Endothelial cell of umbilical vein (primary cell): Measurements from ENCODE around the gene C8B. TPM values are rescaled to one million over a fixed set of nuclear protein-coding genes. Genes with fewer than 3 reads are reported as not detected.

ENCODE experiments used
- BruUV-seq: library from RNA; stranded (reverse); fragments of 400-500 nt; replicated peaks from 2 replicates; lab custom pipeline; 2021; lab: Mats Ljungman, UMichigan
- CTCF ChIA-PET: fragments of 300-600, 350-600 bp; sonication (Branson Sonifier 250); formaldehyde crosslinking; loops from one replicate; lab custom pipeline; 2021; ENCODE audit warnings: antibody characterized with exemption, inconsistent platforms; lab: Charles Lee
- POLR2A ChIA-PET: fragments of 300-600, 350-600 bp; sonication (Branson Sonifier 250); formaldehyde crosslinking; loops from one replicate; lab custom pipeline; 2021; ENCODE audit warnings: antibody characterized with exemption, inconsistent platforms; lab: Charles Lee
- DNase-seq: peaks from one replicate; pipeline ENCODE4 v3.0.0-alpha.2; 2011; ENCODE audit warnings: low read depth, low spot score
- FAIRE-seq: peaks from 2 replicates; lab custom pipeline; 2011; peaks lifted over from hg19 to GRCh38; lab: Jason Lieb, UNC
- H2AFZ ChIP-seq: 2 replicates; pipeline ENCODE4 v1.6.0; 2012; ENCODE audit warnings: low read depth, low read length, control low read depth, inconsistent platforms
- H3K27ac ChIP-seq: 2 replicates; pipeline ENCODE4 v1.5.1; 2011; ENCODE audit warnings: low read depth, mild to moderate bottlenecking, control low read depth, low read length, moderate library complexity; ENCODE audit not compliant: insufficient read depth
- H3K27me3 ChIP-seq, 2 experiments: 2 replicates each; pipeline versions ENCODE4 v1.6.0 to v1.6.1; 2011; ENCODE audit warnings: low read length in 2 of 2, mixed read lengths in 1 of 2; ENCODE audit not compliant: control insufficient read depth in 2 of 2, insufficient read depth in 2 of 2
- H3K36me3 ChIP-seq, 2 experiments: 2 replicates in 1 of 2; 3 replicates in 1 of 2; pipeline ENCODE4 v1.5.1; 2011; ENCODE audit warnings: low read length in 2 of 2, mild to moderate bottlenecking in 1 of 2, moderate library complexity in 1 of 2; ENCODE audit not compliant: control insufficient read depth in 2 of 2, insufficient read depth in 2 of 2; ENCODE audit errors: extremely low read depth in 1 of 2
- H3K4me1 ChIP-seq: 3 replicates; pipeline ENCODE4 v1.5.1; 2011; ENCODE audit warnings: mild to moderate bottlenecking, low read length; ENCODE audit not compliant: control insufficient read depth, insufficient read depth; ENCODE audit errors: extremely low read depth
- H3K4me2 ChIP-seq: 2 replicates; pipeline ENCODE4 v1.6.1; 2011; ENCODE audit warnings: low read length, control low read depth, mixed read lengths; ENCODE audit not compliant: insufficient read depth
- H3K4me3 ChIP-seq, 3 experiments: fragments of 200-600 bp in 1 of 3; sonication (generic), shearing (Covaris generic) in 1 of 3; replicated peaks in 1 of 3; 2 replicates each; pipeline ENCODE4 v1.5.1; 2011 to 2016; ENCODE audit warnings: control low read depth in 3 of 3, low read length in 3 of 3, mild to moderate bottlenecking in 2 of 3, inconsistent platforms in 1 of 3, low read depth in 1 of 3, moderate library complexity in 1 of 3; ENCODE audit not compliant: insufficient read depth in 1 of 3
- H3K79me2 ChIP-seq: 2 replicates; pipeline ENCODE4 v1.6.0; 2012; ENCODE audit warnings: low read length, inconsistent platforms; ENCODE audit not compliant: control insufficient read depth, insufficient read depth
- H3K9ac ChIP-seq: replicated peaks from 2 replicates; pipeline ENCODE3; 2011; ENCODE audit warnings: low read length, control low read depth; ENCODE audit not compliant: insufficient read depth; ENCODE audit errors: extremely low read depth
- H3K9me1 ChIP-seq: replicated peaks from 3 replicates; pipeline ENCODE4 v1.6.0; 2011; ENCODE audit warnings: mild to moderate bottlenecking, low read length; ENCODE audit not compliant: control insufficient read depth, insufficient read depth; ENCODE audit errors: extremely low read depth
- H3K9me3 ChIP-seq: replicated peaks from 2 replicates; pipeline ENCODE4 v1.5.1; 2012; ENCODE audit warnings: low read length, inconsistent platforms; ENCODE audit not compliant: control insufficient read depth, insufficient read depth
- H4K20me1 ChIP-seq: replicated peaks from 2 replicates; pipeline ENCODE3; 2011; ENCODE audit warnings: mild to moderate bottlenecking, low read length; ENCODE audit not compliant: control insufficient read depth, insufficient read depth; ENCODE audit errors: extremely low read depth
- CTCF ChIP-seq, 2 donors: IDR thresholded peaks; 1 replicate in 1 of 2; 2 replicates in 1 of 2; pipeline ENCODE4 v1.5.1; 2011; ENCODE audit warnings: low read length in 2 of 2, mild to moderate bottlenecking in 2 of 2, moderate library complexity in 2 of 2, control low read depth in 1 of 2, inconsistent platforms in 1 of 2, low read depth in 1 of 2; ENCODE audit not compliant: insufficient read depth in 1 of 2; ENCODE audit errors: extremely low read depth in 1 of 2
- EZH2 ChIP-seq: IDR thresholded peaks from 2 replicates; pipeline ENCODE4 v1.6.1; 2012; ENCODE audit warnings: borderline replicate concordance, low read depth, mild to moderate bottlenecking, moderate library complexity, low read length, inconsistent platforms; ENCODE audit not compliant: severe bottlenecking
- FOS ChIP-seq: IDR thresholded peaks from 2 replicates; pipeline ENCODE4 v1.6.1; 2011; ENCODE audit warnings: mild to moderate bottlenecking, low read length, moderate library complexity, borderline replicate concordance; ENCODE audit not compliant: insufficient read depth
- GATA2 ChIP-seq: IDR thresholded peaks from 2 replicates; pipeline ENCODE4 v1.7.0; 2011; ENCODE audit warnings: low read depth, mild to moderate bottlenecking, moderate library complexity, mixed read lengths, low read length; ENCODE audit not compliant: insufficient read length, insufficient read depth
- JUN ChIP-seq: IDR thresholded peaks from 2 replicates; pipeline ENCODE4 v1.6.1; 2011; ENCODE audit warnings: borderline replicate concordance, low read depth; ENCODE audit not compliant: insufficient read length, insufficient read depth
- MAX ChIP-seq: IDR thresholded peaks from 2 replicates; pipeline ENCODE4 v1.6.1; 2011; ENCODE audit not compliant: insufficient read depth, insufficient read length
- MYC ChIP-seq: IDR thresholded peaks from one replicate; pipeline ENCODE4 v1.6.1; 2011; ENCODE audit warnings: mild to moderate bottlenecking, low read depth, low read length
- POLR2AphosphoS5 ChIP-seq: IDR thresholded peaks from 2 replicates; pipeline ENCODE4 v1.6.1; 2012; ENCODE audit warnings: low read depth, mild to moderate bottlenecking, control low read depth, low read length, moderate library complexity; ENCODE audit not compliant: insufficient read depth
- dilution Hi-C: fragments of 300-500 bp; cut with MboI; formaldehyde crosslinking; loops from one replicate; pipeline ENCODE4 v1.15.0; 2019; ENCODE audit warnings: low sequenced_read_pairs; ENCODE audit not compliant: extremely low pct_ligation_motif_present
- intact Hi-C: fragments of 100-400 bp; cut with micrococcal nuclease; formaldehyde crosslinking; loops from one replicate; pipeline ENCODE4 v1.10.0; 2022
- polyA plus RNA-seq, 4 experiments: library from polyadenylated mRNA; depleted of rRNA in 3 of 4; stranded (reverse) in 3 of 4; unstranded in 1 of 4; fragments of >200 nt; gene quantifications; 2 replicates each; pipeline versions ENCODE4 v1.2.1 to v1.2.3, GENCODE V29; 2011 to 2012; ENCODE audit warnings: missing spikeins in 1 of 4
- total RNA-seq: library from RNA; stranded (reverse); gene quantifications from 2 replicates; pipeline ENCODE4 v1.2.3, GENCODE V29; 2021

C8B gene
- total and polyA plus RNA-seq, 2 donors (not counting 3 experiments of a cell fraction or from before 2014, with no cell fraction given), result not detected

- Histone ChIP-seq H3K9me3 (no peaks in the 10 kb centered on the region), H3K4me1 (no peaks in the 10 kb centered on the region), H2AFZ (no peak overlapping the region), H3K9ac (no peak overlapping the region), H3K4me2 (no peak overlapping the region), H4K20me1 (no peaks in the 10 kb centered on the region), H3K79me2 (no peaks in the 10 kb centered on the region), H3K4me3 (no peak overlapping the region), H3K27ac (no peak overlapping the region), H3K36me3 (no peaks in the 10 kb centered on the region), H3K9me1 (no peaks in the 10 kb centered on the region), H3K27me3 (no peaks in the 10 kb centered on the region)
- dilution Hi-C loops (no loop called here), intact Hi-C loops (no loop called here)
- FAIRE-seq, result no peak
- ChIA-PET POLR2A (no interaction called here), CTCF (no interaction called here)
- TF ChIP-seq CTCF (IDR thresholded peaks at IDR 0.05; ENCODE audit: extremely low read depth in 1 of 2, insufficient read depth in 1 of 2, low read depth in 1 of 2, low read length in 2 of 2) (no peak), MAX (no peak), MYC (no peak), GATA2 (no peak), FOS (no peak), POLR2AphosphoS5 (no peak), EZH2 (no peak), JUN (no peak)
- DNase-seq, result no peak
- BruUV-seq, result no TSS peak
These were observed 84.4 kb downstream of the C8B start for GRCh38 chr1:56881417-56881816.
